ENCODE data around the gene NECAB3.

DNA sequence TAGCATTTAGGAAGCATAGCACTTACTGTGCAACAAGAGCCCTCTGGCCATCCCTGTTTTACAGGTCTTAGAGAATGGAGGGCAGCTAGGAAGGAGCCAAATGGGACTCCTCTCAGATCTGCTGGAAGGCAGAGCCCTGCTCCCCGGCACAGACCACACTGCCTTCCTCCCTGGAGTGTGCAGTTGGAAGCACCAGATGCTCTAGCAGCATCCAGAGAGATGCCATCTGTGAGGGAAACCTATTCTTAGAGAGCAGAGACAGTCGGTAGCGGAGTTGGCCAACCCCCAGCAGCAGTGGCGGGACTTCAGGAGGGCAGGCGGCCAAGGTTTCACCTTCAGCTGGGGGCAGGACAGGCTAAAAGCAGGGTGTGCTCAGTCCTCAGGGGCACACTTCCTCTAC, 28.6 kb upstream of the NECAB3 start:
- TF ChIP-seq, protein P1, sequence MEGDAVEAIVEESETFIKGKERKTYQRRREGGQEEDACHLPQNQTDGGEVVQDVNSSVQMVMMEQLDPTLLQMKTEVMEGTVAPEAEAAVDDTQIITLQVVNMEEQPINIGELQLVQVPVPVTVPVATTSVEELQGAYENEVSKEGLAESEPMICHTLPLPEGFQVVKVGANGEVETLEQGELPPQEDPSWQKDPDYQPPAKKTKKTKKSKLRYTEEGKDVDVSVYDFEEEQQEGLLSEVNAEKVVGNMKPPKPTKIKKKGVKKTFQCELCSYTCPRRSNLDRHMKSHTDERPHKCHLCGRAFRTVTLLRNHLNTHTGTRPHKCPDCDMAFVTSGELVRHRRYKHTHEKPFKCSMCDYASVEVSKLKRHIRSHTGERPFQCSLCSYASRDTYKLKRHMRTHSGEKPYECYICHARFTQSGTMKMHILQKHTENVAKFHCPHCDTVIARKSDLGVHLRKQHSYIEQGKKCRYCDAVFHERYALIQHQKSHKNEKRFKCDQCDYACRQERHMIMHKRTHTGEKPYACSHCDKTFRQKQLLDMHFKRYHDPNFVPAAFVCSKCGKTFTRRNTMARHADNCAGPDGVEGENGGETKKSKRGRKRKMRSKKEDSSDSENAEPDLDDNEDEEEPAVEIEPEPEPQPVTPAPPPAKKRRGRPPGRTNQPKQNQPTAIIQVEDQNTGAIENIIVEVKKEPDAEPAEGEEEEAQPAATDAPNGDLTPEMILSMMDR (IDR thresholded peaks at IDR 0.05; ENCODE audit: insufficient read depth, low read length): no peak
- TF ChIP-seq, protein P2, sequence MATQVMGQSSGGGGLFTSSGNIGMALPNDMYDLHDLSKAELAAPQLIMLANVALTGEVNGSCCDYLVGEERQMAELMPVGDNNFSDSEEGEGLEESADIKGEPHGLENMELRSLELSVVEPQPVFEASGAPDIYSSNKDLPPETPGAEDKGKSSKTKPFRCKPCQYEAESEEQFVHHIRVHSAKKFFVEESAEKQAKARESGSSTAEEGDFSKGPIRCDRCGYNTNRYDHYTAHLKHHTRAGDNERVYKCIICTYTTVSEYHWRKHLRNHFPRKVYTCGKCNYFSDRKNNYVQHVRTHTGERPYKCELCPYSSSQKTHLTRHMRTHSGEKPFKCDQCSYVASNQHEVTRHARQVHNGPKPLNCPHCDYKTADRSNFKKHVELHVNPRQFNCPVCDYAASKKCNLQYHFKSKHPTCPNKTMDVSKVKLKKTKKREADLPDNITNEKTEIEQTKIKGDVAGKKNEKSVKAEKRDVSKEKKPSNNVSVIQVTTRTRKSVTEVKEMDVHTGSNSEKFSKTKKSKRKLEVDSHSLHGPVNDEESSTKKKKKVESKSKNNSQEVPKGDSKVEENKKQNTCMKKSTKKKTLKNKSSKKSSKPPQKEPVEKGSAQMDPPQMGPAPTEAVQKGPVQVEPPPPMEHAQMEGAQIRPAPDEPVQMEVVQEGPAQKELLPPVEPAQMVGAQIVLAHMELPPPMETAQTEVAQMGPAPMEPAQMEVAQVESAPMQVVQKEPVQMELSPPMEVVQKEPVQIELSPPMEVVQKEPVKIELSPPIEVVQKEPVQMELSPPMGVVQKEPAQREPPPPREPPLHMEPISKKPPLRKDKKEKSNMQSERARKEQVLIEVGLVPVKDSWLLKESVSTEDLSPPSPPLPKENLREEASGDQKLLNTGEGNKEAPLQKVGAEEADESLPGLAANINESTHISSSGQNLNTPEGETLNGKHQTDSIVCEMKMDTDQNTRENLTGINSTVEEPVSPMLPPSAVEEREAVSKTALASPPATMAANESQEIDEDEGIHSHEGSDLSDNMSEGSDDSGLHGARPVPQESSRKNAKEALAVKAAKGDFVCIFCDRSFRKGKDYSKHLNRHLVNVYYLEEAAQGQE (IDR thresholded peaks at IDR 0.05; ENCODE audit: insufficient replicate concordance, low read depth): no peak
- TF ChIP-seq GABPA (IDR thresholded peaks at IDR 0.05; ENCODE audit: low read depth): no peak
- no peak for TF ChIP-seq POLR2AphosphoS5 (IDR thresholded peaks at IDR 0.05; ENCODE audit: low read depth)
- no peak for TF ChIP-seq SPI1 (IDR thresholded peaks at IDR 0.05; ENCODE audit: borderline replicate concordance, low read depth)

All from HL-60 (cell line).